Retinal pigment epithelial cell (primary cell): ENCODE data around the gene NSMF.

ENCODE experiments used
- DNase-seq: peaks from one replicate; pipeline ENCODE4 v3.0.0-alpha.2; 2010; ENCODE audit warnings: low read depth
- H3K4me3 ChIP-seq: 2 replicates; pipeline ENCODE4 v1.5.1; 2011; ENCODE audit warnings: mild to moderate bottlenecking, low read length, control low read depth, moderate library complexity
- CTCF ChIP-seq: conservative IDR thresholded peaks from 2 replicates; pipeline ENCODE4 v1.5.1; 2011; ENCODE audit warnings: low read depth, low read length, control low read depth, inconsistent platforms

NSMF gene

GRCh38 chr9:137501457-137501856, 42.3 kb upstream of the NSMF start:
- no peak for DNase-seq
- H3K4me3 ChIP-seq, result no peak overlapping the region
- TF ChIP-seq CTCF, result no peak

GRCh38 chr9:137500666-137501397, 41.7 kb upstream of the NSMF start:
- no peak for DNase-seq
- H3K4me3 ChIP-seq, result no peak overlapping the region
- TF ChIP-seq CTCF, result no peak

- no peak overlapping the region for H3K4me3 ChIP-seq
- no peak for DNase-seq
- no peak for TF ChIP-seq CTCF
These were observed 40.9 kb upstream of the NSMF start for GRCh38 chr9:137499858-137500661.

- no peak for DNase-seq
- no peak overlapping the region for H3K4me3 ChIP-seq
- TF ChIP-seq CTCF, result no peak
These were observed 40.3 kb upstream of the NSMF start for GRCh38 chr9:137499416-137499815.

- no peak for DNase-seq
- H3K4me3 ChIP-seq, result no peak overlapping the region
- no peak for TF ChIP-seq CTCF
These were observed 39.6 kb upstream of the NSMF start for GRCh38 chr9:137498720-137499150.

GRCh38 chr9:137497921-137498719, 39.0 kb upstream of the NSMF start:
- TF ChIP-seq CTCF, result no peak
- no peak for DNase-seq
- H3K4me3 ChIP-seq, result no peak overlapping the region
